NB4 (cell line): Measurements from ENCODE around the gene AGBL4.
"Not testable (repeated sequence)": the region's sequence is repeated elsewhere in the genome, so short reads cannot be mapped to it uniquely, and the experiment has no call there.

Experiments
- POLR2A ChIP-seq: IDR thresholded peaks from 2 replicates; pipeline ENCODE4 v1.6.1; 2011; ENCODE audit warnings: mild to moderate bottlenecking; ENCODE audit not compliant: insufficient read length; ENCODE audit errors: extremely low read depth
- TF ChIP-seq, protein P1 (sequence below): IDR thresholded peaks from 2 replicates; pipeline ENCODE4 v1.6.1; 2011; ENCODE audit warnings: low read depth, low read length

DNA sequence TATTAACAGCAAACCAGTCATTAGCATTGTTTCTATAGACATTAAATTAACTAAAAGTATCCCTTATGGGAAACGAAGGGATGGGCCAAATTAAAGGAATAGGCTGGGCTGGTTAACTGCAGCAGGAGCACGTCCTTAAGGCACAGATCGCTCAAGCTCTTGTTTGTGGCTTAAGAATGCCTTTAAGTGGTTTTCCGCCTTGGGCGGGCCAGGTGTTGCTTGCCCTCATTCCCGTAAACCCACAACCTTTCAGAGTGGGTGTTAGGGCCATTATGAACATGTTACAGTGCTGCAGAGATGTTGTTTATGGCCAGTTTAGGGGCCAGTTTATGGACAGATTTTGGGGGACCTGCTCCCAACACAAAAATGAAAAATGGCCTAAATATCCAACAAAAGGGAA lies 1503.9 kb downstream of the AGBL4 start:
- TF ChIP-seq, protein P1, sequence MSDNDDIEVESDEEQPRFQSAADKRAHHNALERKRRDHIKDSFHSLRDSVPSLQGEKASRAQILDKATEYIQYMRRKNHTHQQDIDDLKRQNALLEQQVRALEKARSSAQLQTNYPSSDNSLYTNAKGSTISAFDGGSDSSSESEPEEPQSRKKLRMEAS: not testable (repeated sequence)
- not testable (repeated sequence) for TF ChIP-seq POLR2A
